DMS79 (cell line): ENCODE results near the gene PDE8B.

Experiments used
- DNase-seq: peaks from one replicate; lab custom pipeline; 2025; lab: John Stamatoyannopoulos, UW

The PDE8B gene

GRCh38 chr5:77230727-77231470 lies 20.4 kb downstream of the PDE8B start:
- DNase-seq: no peak

DNA sequence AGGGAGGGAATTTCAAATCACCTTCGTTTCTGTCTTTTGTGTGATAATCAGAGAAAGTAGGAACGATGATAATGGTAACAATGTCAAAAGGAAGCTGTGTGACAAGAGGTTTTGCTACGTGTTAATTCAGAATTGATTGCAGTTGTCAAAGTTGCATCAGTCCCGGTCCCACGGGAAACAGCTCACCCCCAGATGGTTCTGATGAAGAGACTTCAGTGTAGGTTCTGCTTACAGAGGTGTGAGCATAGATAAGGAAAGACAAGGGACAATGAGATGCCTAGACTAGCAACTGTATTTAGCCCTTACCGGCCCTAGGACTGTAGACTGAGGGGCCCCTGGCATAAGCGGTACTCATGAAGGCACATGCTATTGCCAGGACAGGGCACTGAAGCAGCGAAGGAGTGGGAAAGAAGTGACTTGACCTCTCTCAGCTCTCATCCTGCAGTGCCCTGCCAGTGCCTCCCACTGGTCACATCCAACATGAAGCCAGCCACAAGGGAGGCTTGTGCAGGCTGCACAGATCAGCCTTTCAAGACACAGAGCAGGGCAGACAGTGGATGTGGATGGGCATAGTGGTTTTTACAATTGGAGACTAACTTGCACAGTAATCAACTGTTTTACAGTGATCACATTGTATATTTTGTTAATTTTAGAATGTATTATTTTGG lies 21.1 kb downstream of the PDE8B start:
- no peak for DNase-seq

GRCh38 chr5:77232574-77233358 lies 22.3 kb downstream of the PDE8B start:
- DNase-seq: no peak

GRCh38 chr5:77235846-77236721 lies 25.6 kb downstream of the PDE8B start:
- DNase-seq: no peak

DNA sequence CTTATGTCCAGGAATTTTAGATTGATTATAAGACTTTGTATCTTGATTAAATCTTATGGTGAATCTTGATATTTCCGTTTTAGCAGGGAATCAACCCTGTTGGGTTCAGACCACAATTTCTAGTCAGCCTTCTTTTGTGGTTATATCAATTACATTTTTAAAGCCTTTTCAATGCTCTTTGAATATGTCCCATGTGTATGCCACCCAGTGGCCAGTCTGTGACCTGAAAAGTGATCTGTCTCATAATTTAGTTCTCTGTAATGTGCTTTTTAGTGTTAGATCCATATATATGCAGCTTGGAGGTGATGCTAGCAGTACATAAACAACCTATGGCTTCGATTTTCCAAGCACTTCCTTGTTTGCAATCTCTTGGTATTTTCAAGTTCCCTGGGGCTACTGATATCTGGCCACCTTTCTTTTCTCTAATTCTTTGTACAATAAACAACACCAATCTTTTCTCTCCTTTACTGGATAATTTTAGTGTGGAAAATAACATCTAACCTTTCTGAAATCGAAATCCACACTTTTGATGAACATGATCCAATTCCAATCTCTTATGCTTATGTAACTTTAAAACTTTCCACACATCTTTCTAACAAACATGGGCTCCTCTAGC lies 28.8 kb downstream of the PDE8B start:
- no peak for DNase-seq

DNA sequence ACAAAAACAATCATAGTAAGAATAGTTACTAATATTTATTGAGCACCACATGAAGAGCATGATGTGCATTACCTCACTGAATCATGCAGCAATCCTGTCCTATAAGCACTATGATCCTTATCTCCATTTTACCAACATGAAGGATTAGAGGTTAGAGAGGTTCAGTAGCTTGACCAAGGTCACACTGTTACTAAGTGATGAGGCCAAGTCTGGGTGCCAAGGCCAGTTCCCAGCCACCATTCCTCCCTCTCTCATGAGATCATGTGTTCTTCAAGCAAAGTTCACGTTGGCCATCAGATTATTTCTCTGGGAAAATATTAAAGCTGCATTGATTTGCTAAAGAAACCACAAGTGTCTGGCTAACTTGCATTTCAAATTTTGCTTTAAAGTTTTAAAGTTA lies 31.0 kb downstream of the PDE8B start:
- DNase-seq: no peak

- DNase-seq: peak; percentile 37
These were observed 39.0 kb downstream of the PDE8B start for GRCh38 chr5:77249475-77249874.

DNA sequence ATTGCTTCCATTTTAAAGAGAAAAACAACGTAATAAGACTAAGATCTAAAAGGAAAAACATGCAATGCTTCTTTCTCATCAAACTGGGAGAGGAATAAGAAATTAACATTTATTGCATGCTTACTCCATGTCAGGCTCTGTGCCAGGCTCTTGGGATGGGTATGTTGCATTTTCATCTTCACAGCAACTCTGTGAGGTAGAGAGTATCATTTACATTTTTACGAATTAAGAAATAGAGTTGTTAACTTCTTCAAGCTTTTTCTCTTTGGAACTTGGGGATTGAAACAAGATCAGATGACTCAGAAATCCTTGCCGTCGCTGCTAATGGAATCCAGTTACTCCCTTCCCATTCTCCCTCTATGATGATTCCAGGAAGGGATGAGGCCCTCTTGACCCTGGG lies 39.5 kb downstream of the PDE8B start:
- DNase-seq: no peak

- DNase-seq: no peak
These were observed 41.4 kb downstream of the PDE8B start for GRCh38 chr5:77251921-77252320.

DNA sequence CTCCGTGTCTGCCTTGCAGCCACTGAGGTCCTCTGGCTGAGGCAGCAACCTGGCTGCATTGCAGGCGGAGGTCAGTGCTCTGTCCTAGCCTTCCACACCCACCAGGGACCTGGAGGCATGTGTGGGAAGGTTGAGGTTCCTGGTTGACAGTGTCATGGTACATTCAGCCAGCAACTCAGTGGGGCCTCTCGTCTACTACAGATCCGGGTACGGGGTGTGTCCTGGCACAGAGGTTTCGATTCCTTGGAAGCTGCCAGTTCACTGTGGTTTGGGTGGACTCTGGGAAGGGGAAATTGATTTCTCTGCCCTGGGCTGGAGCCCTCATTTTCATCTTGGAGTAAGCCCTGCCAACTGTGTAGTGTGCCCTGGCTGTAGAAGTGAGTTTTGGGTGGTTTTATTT lies 45.1 kb downstream of the PDE8B start:
- no peak for DNase-seq

DNA sequence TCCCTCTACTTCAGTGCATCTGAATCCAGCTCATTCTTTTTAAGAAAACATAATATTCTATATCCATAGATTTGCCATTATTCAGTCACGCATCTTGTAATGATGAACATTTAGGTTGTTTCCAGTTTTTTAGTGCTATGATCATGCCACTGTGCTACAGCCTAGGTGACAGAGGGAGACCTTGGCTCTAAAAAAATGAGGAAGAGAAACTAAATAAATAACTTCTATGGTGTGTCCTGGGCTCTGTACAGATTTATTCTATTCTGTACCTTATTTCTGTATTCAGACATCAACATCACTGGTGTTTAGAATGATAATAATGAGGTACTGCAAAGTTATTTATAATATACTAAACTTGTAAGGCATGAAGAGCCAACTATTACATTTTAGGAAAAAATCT lies 45.9 kb downstream of the PDE8B start:
- DNase-seq: no peak

DNA sequence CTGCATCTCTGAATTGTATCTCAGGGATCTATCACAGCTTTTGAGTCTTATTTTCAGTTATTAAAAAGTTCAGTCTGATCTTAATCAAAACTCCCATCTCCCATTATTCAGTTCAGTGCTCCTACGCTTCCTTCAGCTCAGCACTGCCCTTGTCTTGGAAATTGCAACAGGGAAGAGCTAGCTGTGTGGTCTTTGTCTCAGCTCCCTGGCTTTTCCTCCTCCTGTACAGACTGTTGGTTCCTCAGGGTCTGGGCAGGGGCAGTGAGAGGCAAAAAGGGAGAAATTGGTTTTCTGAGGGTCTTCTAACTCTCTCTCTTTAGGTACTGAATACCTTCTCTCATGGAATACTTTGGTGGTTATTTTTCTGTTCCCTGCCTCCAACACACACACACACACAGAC lies 48.2 kb downstream of the PDE8B start:
- DNase-seq: no peak

DNA sequence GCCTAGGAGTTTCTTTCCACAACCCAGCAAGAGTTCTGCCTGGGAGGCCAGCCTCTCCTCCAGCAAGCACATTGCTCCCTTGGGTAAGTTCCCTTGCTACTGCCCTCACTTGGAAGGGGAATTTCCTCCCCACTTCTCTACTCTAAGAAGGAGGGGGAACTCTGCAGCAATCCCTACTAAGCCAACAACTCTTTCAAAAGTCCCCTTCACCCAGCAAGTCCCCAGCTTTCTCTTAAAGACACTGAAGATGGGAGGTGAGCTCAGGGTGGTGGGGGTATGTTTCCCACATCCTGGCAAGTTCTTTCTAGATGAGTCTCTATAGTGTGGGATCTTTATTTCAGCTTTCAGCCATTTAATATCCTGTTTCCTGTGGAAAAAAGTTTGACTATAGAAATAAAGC lies 49.0 kb downstream of the PDE8B start:
- DNase-seq: no peak

DNA sequence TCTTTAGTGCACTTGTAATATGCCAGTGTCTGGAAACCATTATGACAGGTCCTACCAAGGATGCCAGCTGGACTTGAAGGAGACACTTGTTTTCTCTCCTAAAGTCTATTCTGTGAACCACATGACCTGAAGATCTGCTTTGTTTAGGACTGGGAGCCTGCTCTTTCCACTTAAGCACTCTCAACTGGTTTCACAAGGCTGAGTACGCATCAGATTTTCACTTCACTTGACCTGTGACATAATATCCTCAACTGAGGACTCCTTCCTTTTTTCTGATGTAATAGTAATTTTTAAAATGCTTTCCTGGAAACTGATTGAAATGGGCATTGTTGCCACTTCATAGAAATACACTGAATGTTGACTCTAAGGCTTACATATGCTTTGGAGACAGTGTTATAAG lies 52.2 kb downstream of the PDE8B start:
- DNase-seq: peak; percentile 55

DNA sequence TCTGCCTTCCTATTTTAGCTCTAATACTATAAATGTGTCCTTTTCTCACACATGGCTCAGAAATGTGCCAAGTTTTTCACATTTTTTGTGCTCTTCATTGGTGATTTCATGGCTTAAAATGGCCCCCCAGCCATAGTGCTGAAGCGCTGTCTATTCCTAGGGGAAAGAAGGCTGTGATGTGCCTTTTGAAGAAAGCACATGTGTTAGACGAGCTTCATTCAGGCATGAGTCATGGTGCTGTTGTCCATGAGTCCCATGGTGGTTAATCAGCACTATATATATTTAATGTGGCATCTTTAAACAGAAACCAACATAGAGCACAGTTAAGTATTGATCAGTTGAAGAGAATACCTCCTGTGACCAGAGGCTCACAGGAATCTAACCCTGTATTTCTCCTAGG lies 55.8 kb downstream of the PDE8B start:
- no peak for DNase-seq

DNA sequence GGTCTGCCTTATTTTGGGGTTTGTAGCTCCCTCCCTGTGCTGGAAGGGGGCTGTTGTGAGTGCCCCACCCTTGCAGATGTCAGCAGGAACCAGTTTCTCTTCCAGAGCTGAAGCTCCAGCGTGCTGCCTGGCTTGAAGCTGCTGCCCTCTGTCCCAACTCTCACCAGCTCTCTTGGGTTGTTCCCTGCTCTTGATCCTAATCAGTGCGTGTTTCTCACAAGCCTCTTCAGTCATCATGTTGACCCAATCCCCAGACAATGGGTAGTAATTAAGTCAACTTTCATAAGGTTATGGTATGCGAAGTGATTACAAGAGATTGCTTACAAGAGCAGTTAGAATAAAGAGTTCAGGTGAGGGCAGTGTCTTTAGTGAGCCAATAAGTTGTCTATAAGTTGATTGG lies 57.0 kb downstream of the PDE8B start:
- no peak for DNase-seq

DNA sequence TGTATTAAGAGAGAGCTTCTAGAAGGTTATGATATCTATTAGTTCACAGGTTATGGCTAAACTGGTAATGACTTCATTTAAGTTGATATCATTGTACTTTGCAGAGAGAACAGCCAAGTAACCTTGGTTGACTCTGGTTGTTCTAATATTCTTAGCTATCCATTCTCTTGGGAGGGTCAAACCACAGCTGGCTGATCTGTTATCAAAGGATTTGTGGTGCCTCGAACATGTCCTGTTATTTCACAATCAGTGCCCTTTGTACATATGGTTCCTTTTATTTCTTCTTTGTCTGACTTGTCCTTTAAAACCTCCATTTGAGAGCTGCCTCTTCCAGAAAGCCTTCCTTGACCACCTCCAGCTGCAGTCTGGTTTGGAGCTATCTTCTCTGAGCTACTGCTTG lies 61.7 kb downstream of the PDE8B start:
- no peak for DNase-seq

GRCh38 chr5:77277759-77278158 lies 67.3 kb downstream of the PDE8B start:
- DNase-seq: no peak

GRCh38 chr5:77280036-77280435 lies 69.6 kb downstream of the PDE8B start:
- peak; percentile 42 for DNase-seq

- no peak for DNase-seq
These were observed 71.5 kb downstream of the PDE8B start for GRCh38 chr5:77281969-77282336.

GRCh38 chr5:77282337-77283027 lies 72.0 kb downstream of the PDE8B start:
- DNase-seq: no peak
